GM21576 (cell line): ENCODE results near the gene ARMCX1.
"Not testable (repeated sequence)": the region's sequence is repeated elsewhere in the genome, so short reads cannot be mapped to it uniquely, and the experiment has no call there.

Experiments
- ATAC-seq: cut with Tn5 transposase; IDR thresholded peaks from one replicate; pipeline ENCODE4 v1.9.1; 2021; ENCODE audit warnings: mild to moderate bottlenecking, moderate library complexity; ENCODE audit not compliant: unreplicated experiment

Gene ARMCX1

DNA sequence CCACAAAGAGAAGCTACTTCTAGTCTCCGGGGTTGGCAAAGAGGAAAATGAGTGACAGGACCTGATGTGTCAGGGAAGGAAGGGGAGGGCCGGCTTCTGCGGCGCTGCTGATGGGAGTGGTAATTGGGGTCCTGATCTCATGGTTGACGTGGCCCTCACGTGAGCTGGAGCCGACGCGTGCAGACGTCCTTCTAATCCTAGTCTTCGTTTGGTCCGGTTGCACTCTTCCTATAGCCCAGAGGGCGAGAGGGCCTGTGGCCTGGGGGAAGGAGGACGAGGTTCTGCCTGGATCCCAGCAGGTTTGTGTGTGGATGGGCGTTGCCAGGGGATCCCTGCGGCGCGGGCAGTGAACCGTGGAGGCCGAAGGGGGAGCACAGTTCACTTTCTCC, at the start of gene ARMCX1:
ARMCX1 (plus strand) TSS at position 186 of the 389 bp plus-strand sequence. CDS start 2,384 bp downstream, outside the sequence.
- ATAC-seq, result no peak

DNA sequence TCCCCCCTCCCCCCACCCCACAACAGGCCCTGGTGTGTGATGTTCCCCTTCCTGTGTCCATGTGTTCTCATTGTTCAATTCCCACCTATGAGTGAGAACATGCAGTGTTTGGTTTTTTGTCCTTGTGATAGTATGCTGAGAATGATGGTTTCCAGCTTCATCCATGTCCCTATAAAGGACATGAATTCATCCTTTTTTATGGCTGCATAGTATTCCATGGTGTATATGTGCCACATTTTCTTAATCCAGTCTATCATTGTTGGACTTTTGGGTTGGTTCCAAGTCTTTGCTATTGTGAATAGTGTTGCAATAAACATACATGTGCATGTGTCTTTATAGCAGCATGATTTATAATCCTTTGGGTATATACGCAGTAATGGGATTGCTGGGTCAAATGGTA, 47.4 kb upstream of the ARMCX1 start:
- ATAC-seq, result not testable (repeated sequence)

DNA sequence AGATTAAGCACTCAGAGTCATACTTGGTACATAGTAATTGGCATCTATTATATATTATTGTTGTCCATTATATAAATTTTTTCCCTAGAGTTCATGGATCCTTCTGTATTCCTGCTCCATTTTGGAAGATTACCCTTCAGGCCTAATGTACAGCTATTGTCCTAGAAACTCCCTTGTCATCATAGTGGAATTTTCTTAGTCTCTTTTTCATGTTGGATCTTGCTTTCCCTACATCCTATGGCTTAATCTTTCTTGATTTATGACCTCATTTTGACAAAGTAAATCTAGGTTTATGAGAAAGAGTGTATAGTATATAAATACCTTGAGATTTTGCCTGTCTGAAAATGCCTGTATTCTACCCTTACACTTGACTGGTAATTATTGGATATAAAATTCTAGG, 43.0 kb upstream of the ARMCX1 start:
- ATAC-seq, result no peak

DNA sequence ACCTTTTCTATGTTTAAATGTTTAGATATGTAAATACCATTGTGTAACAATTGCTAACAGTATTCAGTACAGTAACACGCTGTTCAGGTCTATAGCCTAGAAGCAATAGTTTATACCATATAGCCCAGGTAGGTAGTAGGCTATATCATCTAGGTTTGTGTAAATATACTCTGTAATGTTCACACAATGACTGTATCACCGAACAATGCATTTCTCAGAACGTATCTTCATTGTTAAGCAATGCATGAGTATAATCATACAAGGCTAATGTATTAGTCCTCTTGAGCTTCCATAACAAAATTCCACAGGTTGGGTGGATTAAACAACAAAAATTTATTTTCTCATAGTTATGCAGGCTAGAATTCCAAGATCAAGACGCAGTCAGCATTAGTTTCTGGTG, 42.4 kb upstream of the ARMCX1 start:
- ATAC-seq, result no peak

DNA sequence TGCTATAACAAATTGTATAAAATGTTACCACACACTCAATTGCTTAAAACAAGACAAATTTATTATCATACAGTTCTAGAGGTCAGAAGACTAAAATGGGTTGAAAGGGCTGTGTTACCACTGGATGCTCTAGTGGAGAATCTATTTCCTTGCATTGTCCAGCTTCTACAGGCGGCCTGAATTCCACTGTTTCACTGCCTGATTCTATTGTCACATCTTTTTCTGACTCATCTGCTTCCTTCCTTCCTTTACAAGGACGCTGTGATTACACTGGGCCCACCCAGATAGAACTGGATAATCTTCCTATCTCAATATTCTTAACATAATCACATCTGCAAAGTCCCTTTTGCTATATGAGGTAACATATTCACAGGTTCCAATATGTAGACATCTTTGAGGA, 19.4 kb upstream of the ARMCX1 start:
- ATAC-seq, result no peak

DNA sequence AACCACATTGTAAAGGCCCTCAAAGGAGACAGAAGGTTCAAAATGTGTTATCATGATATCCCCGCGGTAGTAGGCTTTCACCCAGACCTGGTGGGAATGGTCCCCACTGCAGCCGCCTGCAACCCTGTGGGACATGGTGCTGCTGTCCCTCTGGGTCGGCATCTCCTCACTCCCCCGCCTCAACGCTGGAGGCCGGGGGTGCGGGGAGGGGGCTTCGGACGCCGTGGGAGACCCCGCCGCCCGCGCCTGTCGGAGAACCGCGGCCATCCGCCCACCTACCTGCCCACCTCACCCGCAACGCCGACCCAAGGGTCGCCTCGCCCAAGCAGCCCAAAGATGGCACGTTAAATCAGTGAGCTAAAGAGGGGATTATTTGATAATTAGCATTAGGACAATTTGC, 11.2 kb upstream of the ARMCX1 start:
- ATAC-seq, result no peak

DNA sequence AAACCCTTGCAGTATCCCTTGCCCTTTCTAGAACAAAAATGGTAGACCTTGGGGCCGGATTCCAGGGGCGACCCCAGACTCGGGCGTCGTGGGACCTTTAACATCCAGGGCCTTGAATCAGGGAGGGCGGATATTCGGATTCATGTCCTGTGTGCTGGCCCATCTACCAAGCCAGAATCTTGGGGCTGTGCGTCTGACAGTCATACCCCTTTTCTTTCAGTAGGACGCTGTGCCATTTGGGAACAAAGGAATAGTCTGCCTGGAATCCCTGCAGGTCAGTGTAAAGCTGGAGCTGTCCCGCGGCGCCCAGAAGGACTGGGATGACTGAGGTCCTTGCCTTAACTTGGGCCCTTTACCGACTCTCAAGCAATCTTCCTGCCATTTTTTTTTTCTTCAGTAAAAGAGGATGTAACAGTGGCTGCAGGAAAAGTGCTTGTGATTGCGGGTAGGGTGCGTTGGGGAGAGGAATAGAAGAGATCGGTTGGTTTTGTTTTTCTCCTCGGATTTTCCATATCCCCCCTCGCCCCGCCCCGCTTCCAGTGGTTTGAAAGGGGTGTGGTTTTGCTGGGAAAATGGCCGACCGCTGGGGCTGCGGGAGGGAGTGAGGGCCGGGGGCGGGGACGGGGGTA, 518 bp downstream of the ARMCX1 start:
- no peak for ATAC-seq

DNA sequence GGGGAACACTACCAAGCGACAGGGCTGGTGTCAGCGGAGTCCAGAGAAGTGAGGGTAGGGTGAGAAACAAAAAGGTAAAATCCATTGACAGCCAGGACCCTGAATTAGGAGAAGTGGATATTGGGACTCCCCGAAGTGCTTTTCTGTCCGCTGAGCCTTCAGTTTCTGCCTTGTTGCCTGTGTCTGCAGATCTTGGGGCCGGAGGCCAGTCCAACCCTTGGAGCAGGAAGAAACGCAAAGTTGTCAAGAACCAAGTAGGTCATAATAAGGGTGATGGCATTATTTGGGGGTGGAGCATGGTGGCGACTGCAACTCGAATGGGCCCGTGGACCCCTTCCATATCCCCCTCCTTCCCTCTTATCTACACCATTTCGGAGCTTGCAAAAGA, 1.0 kb downstream of the ARMCX1 start:
- ATAC-seq, result no peak

DNA sequence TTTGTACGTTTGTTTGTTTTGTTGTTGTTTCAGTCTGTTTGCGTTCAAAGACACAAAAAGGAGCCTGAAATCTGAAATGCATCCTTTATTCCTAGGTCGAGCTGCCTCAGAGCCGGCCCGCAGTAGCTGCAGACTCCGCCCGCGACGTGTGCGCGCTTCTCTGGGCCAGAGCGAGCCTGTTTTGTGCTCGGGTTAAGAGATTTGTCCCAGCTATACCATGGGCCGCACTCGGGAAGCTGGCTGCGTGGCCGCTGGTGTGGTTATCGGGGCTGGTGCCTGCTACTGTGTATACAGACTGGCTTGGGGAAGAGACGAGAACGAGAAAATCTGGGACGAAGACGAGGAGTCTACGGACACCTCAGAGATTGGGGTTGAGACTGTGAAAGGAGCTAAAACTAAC, 2.4 kb downstream of the ARMCX1 start:
- no peak for ATAC-seq

DNA sequence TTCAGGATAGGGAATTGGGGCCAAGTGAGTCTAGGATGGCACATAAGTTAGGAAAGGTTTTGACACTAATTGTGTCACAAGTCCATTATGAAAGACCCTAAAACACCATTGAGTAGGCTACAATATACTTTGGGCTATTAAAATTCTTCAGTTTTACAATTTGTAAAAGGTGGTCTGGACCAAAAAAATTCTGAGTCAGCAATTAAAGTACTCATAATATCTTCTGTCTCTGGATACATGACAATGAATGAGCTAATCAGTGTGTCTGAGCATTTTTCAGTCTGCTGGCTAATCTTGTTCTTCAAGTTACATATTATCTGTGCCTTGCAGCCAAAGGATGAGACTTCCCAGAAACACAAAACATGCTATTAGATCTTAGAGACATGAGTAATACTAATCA, 14.3 kb downstream of the ARMCX1 start:
- ATAC-seq, result no peak

DNA sequence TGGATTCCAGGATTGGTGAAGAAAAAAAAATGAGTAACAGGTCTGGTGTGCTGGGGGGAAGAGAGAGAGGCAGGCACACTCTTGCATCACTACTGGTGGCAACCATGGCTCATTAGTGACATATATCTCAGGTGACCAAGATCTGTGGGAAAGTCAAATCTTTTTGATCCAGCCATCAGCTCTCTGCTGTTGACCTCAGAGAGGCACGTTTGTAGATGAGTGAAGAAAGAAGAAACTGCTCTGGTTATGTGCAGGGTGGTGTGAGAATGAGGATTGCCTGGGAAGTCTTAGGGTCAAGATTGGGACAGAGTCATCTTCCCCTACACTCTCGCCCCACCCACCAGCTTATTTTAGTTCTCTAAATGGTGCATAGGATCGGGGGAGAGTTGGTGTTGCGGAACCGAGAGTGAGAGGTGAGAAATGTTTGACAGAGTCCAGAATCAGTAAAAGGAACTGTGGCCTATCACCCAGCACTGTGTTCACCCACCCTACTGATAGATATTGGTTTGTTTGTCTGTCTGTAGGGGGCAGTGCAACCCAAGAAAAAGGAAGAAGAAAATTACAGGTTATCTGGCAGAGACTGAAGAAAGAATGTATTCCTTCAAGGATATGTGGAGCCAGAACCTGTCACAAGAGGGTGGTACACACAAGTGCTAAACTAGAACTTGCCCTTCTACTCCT, 45.5 kb downstream of the ARMCX1 start:
- ATAC-seq, result peak; percentile 99

DNA sequence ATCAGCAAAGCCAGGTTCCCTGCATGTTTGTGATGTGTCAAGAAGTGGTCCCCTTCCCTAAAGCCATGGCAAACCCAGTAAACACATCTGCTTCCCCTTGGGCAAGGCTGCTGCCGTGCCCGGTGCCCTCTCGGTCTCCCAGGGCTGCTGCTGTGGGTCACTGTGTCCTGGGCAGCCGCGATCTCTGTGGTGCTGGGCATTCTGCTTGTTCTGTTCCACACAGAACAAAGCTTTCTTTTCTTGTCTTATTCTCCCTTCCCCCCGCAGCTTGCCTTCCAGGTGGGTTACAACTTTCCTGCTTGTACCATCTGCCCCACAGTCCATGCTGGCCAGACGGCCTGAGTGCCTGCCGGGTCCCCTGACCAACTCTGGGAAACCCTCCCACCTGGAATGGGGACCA, 49.2 kb downstream of the ARMCX1 start:
- ATAC-seq, result not testable (repeated sequence)

DNA sequence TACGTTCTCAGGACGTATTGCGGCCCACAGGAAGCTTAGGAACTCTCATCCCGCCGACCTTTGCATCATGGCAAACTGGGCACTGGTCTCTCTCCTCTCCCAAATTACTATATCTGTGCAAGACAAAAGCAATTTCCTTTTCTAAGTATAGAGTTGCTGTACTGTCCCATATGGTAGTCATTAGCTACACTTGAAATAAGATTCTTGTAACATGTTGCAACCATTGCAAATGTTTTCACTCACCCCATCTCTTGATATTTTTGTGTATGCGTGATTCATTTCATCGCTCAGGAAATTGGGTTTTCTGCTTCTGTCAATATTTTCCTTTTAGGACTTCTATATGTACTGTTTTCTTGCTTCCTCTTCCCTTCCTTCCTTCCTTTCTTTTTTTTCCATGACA, 51.7 kb downstream of the ARMCX1 start:
- ATAC-seq, result no peak
